Heart left ventricle (tissue), 13 donors: Measurements from ENCODE around the gene LPXN.

ENCODE experiments used
- CTCF ChIP-seq, 12 donors: fragments of 200-600 bp; sonication (generic) in 4 of 12; IDR thresholded peaks; one replicate each; pipeline versions ENCODE4 v1.5.0 to v1.8.0; 2018 to 2022; ENCODE audit warnings: antibody characterized with exemption in 12 of 12, mild to moderate bottlenecking in 5 of 12
- POLR2A ChIP-seq, 2 donors: fragments of 450-650 bp; IDR thresholded peaks; one replicate each; pipeline ENCODE4 v1.6.1; 2017; ENCODE audit warnings: antibody characterized with exemption in 2 of 2, mild to moderate bottlenecking in 2 of 2, moderate library complexity in 2 of 2
- donor health status: ischemic (EF 13 %, LVEDD 7.1; RV severe dilation, severe dysfunction).
- donor health status: DM: no; HTN: yes; CAD: no.
- donor health status: DM: no; HTN: no; CAD: no.
- donor health status: ischemic (EF 25% LVEDD 6.9; RV normal size, moderate dysfunction).
- donor health status: ischemic (EF 25% LVEDD 5.7; RV mildly dilated, moderate dysfunction).
- donor health status: ischemic (EF 35%, LVEDD 5.7; RV mildly dilated, moderate dysfunction).
- donor health status: nonischemic (EF 11% LVEDD 7.7; RV severe dilation, severe dysfunction).
- donor health status: DM: yes; HTN: yes; CAD: no.
- donor health status: PGD.
- donor health status: ischemic (EF 29% LVEDD 5.4; RV normal size, mild dysfunction).
- donor health status: nonischemic (EF 23%, LVEDD 6.1; RV moderate dilation, normal function).

- TF ChIP-seq CTCF (IDR thresholded peaks at IDR 0.05) (no peak), POLR2A (IDR thresholded peaks at IDR 0.05) (no peak)
Measured at GRCh38 chr11:58511636-58512035, 64.0 kb downstream of the LPXN start.
